NCI-H2196 (cell line): ENCODE results near the gene VSTM2L.

ENCODE experiments used
- DNase-seq: peaks from one replicate; lab custom pipeline; 2025; ENCODE audit not compliant: unreplicated experiment; lab: John Stamatoyannopoulos, UW

Gene VSTM2L

DNA sequence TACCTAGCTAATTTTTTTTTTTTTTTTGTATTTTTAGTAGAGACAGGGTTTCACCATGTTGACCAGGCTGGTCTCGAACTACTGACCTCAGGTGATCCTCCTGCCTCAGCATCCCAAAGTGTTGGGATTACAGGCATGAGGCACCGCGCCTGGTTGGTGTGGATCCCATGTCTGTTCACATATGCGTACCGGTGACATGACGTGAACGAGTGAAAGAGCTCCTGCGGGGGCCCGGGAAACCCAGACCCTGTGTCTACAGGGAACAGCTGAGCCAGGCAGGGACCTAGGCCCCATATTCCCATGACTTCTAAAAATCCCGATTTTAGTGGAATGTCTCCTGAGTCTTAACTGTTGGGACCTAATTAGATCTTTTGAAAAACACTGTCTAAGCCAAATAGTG is 33.1 kb downstream of the VSTM2L start:
- DNase-seq, result no peak

DNA sequence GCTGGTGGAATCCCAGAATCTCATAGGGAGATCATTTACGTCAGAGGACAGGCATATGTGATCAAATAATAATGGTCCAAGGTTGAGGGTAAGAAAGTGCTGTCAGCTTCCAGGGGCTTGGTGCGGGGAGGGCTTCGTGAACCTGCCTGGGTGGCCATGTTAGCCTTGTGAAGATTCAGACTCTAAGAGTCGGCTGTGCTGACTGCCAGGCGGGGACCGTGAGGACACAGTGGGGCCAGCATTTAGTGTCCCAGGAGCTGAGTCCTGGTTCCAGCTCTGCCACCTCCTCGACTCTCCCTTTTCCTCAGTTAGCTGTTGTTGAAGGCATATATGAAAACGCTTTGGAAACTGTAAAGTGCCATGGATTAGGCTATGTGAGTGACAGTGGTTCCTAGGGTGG is 33.5 kb downstream of the VSTM2L start:
- DNase-seq, result no peak

DNA sequence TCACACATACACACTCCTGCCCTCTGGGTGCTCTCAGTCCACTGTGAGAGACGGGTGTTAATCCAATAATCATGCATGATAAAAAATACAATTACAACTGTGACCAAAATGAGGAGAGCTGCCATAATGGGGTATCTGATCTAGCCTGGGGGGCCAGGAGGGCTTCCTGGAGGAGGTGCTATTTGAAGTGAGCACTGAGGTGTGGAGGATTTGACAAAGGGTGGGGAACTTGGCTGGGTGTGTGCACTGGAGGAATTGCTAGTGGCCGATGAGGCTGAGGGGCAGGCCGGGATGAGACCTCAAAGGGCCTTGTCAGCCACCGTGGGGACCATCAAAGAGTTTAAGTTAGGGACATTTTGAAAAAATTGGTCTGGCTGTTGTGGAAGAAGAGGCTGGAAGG is 34.8 kb downstream of the VSTM2L start:
- no peak for DNase-seq

DNA sequence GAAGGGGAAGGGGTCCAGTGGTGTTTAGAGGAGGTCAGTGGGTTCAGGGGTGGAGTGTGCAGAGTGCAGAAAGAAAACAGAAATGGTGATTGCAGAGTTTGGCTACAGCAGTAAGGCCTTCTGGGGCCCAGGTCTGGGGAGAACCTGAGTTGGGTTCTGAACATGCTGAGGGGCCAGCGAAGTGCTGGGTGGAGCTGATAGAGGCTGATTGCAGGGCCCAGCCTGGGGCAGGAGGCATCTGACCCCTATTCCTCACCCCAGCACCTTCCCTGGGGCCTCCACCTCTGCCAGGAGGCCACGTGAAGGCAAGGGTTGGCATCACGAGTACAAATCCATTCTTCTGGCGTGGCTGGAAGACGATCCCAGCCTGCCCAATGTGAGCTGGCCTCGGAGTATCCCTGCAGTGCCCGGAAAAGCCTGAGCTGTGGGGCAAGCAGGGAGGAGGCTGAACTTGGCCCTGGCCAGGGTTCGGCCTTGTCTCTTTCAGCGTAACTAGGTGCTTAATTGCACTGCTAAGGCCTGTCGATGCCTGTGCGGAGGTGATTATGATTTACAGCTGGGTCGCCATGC is 35.3 kb downstream of the VSTM2L start:
- no peak for DNase-seq

- DNase-seq, result no peak
Measured at GRCh38 chr20:37938954-37939353, 36.0 kb downstream of the VSTM2L start.

DNA sequence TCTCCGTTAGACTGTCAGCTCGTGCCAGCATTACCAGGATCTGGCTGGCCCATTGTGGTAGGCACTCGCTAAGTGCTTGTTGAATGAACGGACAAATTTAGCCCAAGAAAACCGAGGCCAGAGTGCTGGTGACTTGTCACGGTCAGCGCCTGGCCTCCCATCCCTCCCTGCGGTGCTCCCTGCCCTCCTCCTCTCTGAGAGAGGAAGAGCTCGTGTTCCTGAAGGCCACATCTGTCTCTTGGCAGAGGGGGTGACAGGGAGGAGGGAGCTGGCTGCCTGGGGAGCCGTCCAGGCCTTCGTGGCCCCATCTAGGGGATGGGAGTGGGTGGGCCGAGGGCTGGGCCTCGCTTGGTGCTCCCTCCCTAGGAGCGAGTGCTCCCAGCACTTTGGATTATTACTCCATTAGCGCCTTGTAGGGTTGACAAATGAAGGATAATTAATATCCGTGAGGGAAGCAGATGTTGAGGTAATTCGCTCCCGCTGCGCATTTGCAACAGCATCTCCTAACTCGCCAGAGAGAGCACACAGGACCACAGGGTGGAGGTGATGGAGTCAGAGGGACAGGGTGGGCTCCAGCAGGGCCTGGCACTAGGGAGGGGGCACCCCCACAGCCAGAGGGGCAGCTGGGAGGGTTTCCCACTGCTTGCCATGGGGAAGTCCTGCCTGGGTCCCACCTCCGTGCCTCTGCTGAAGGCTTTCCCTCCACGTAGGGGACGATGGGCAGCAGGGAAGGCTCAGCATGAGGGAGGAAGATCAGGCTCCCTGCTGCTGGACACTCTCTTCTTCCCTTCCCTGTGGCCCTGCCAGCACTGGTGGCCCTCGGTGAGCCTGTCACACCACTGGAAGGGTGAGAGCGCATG is 37.0 kb downstream of the VSTM2L start:
- DNase-seq, result no peak

GRCh38 chr20:37940858-37941257 is 37.9 kb downstream of the VSTM2L start:
- no peak for DNase-seq

DNA sequence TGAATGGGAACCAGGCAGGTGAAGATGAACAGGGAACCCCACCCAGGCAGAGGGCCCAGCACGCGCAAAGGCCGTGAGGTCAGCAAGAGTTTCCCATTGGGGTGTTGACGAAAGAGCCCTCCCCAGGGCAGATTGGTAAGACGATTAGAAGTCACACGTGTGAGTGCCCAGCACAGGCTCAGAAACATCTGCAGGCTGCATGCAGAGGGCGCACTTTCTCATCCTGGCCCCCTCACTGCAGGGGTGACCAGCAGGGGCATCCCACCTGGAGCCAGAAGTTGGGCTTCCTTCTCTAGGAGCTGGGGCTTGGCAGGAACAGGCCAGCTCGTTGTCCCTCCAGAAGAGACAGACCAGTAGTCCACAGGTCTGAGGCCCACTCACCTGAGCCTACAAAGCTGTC is 38.4 kb downstream of the VSTM2L start:
- no peak for DNase-seq

DNA sequence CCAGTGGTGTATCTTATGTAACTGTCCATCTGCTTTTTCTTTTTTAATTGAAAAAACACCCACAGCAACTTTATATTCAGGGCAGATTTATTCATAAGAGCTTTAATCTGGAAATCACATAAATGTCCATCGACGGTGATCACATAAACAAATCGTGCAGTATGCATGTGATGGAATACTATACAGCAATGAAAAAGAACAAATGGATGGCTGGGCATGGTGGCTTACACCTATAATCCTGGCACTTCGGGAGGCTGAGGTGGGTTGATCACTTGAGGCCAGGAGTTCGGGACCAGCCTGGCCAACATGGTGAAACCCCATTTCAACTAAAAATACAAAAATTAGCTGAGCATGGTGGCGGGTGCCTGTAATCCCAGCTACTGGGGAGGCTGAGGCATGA is 39.1 kb downstream of the VSTM2L start:
- no peak for DNase-seq

- DNase-seq, result no peak
Measured at GRCh38 chr20:37943033-37943432, 40.1 kb downstream of the VSTM2L start.

GRCh38 chr20:37943501-37944455 is 40.9 kb downstream of the VSTM2L start:
- no peak for DNase-seq

DNA sequence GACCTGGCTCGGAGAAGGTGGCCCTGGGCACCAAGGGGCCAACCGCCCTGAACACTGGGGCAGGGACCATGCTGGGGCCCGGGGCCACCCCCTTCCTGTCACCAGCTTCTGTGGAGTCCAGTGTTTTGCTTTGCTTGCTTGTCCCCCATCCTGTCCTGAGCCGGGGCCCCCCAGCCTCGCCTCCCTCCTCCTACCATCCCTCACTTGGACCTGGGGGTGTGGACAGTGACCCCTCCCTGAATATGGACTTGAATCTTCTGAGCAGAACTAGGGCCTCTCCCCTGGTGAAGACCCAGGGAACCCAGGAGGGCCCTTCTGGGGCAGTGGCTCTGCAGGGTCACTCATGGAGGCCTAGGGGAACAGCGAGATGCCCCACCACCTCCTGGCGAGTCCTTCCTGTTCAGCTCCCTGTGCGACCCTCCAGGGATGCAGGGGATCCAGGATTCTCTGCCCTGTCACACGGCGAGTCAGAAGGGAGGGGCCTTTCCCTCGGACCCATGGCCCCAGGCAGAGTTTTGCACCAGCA is 41.6 kb downstream of the VSTM2L start:
- DNase-seq, result no peak

- peak; percentile 35 for DNase-seq
Measured at GRCh38 chr20:37945091-37945547, 42.2 kb downstream of the VSTM2L start.

DNA sequence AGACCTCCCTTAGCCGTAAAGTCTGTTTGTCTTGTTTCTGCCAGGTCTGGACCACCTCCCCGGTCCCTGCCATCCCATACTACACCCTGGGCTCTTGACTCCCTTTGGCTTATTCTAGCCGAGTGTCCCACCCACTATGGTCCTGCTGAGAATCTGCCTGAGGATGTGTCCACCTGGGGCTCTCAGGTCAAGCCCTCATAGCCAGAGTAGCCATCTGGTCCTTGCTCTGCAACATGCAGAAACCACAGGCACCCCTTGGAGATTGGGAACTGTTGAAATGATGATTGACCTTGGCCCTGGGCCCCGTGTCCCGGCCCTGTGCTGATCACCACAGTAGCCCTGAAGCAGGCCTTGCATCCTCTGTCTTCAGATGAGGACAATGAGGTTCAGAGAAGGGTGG is 44.0 kb downstream of the VSTM2L start:
- no peak for DNase-seq

GRCh38 chr20:37947943-37948342 is 45.0 kb downstream of the VSTM2L start:
- DNase-seq, result no peak

GRCh38 chr20:37948956-37949355 is 46.0 kb downstream of the VSTM2L start:
- no peak for DNase-seq

DNA sequence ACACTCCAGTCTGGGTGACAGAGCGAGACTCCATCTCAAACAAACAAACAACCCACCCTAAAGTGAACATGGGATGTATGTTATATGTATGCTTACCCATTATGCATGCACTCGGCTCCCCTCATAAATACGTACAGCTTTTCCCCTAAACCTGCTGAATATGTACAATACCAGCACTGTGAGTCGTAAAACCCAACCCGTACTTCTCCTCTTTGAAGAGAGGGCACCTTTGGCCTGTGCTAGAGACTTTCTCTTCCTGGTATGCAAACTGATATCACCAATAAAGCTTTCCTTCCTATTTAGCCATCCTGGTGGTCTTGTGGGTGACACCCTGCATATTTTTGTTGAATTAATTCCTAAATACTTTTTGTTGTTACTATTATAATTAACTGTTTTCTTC is 51.3 kb downstream of the VSTM2L start:
- no peak for DNase-seq

- DNase-seq, result no peak
Measured at GRCh38 chr20:37954626-37955025, 51.7 kb downstream of the VSTM2L start.

- no peak for DNase-seq
Measured at GRCh38 chr20:37955511-37955910, 52.6 kb downstream of the VSTM2L start.

DNA sequence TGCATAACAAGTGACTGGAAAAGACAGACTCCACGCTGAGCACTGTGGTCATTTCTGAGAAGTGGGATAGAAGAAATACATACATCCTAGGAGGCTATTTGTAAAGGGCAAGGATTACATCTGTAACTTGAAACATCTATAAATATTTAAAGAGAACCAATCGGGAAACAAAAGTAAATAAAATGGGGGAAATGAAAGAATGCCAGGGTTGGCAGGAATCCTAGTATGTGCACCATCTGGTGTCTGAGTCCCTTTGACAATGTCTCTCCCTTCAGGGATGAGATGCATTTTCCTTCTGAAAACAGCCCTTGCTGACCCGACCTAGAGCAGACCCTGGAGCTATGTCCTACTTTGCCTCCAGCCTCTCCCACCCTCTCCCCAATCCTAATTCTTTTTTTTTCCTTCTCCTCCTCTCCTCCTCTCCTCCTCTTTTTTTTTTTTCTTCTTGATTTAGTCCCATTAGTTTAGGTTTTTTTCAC is 53.2 kb downstream of the VSTM2L start:
- DNase-seq, result peak; percentile 57

- DNase-seq, result no peak
Measured at GRCh38 chr20:37958856-37959520, 56.1 kb downstream of the VSTM2L start.
